Measurements from ENCODE around the gene HRH3.

The HRH3 gene

DNA sequence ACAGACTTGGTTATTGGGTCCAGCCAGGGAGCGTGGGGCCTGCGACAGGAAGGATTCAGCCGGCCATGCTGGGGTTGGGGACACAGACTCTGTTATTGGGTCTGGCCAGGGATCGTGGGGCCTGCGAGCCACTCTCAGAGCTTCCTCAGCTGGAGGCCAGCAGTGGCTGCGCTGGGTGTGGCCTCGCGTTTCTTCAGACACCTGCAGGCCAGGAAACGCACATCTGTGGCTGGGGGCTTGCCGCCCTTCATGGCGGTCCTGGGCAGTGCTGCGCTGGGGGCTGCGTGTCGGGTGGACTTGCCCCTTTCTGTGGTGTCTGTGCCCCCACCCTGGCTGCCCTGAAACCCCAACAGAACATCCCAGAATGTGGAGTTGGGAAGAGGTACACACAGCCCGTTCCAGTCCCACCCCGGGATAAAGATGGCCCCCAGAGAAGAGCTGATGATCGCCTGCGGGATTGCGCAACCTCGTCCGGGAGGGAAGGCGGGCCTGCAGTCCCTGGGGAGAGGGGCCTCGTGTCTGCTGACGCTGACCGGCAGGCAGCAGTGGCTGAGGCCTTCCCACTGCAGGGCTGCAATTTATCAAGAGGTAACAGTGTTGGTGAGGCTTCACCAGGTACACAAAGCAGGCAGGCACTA is 54.2 kb downstream of the HRH3 start:
- Histone ChIP-seq H3K4me1 (ENCODE audit: insufficient read depth, low read length) (no peaks in the 10 kb centered on the region), H3K27ac (ENCODE audit: low read length) (no peak overlapping the region), H3K9ac (ENCODE audit: low read depth, low read length) (no peak overlapping the region), H3K9me3 (ENCODE audit: insufficient read depth, low read depth, low read length) (no peaks in the 10 kb centered on the region), H3K27me3 (ENCODE audit: insufficient read depth, low read length) (no peaks in the 10 kb centered on the region), H3K36me3 (ENCODE audit: insufficient read depth, low read depth, low read length) (peaks cover 78% of the 10 kb centered on the region), H3K4me3 (ENCODE audit: low read length) (no peak overlapping the region)
